Caki2 (cell line): ENCODE results near the gene ZNF48. TPM values are rescaled to one million over a fixed set of nuclear protein-coding genes. Genes with fewer than 3 reads are reported as not detected.

Source experiments
- DNase-seq: peaks from one replicate; pipeline ENCODE4 v3.0.0-alpha.2; 2015; ENCODE audit warnings: low read depth
- in situ Hi-C: cut with HindIII; loops from 2 replicates; pipeline ENCODE4 v1.10.0; 2016; ENCODE audit warnings: low sequenced_read_pairs, low pct_unique_long_range_greater_than_20kb, mixed read lengths
- total RNA-seq: library from RNA; depleted of rRNA; stranded (reverse); fragments of >200 nt; shearing (Covaris generic); gene quantifications from 2 replicates; pipeline ENCODE4 v1.2.3, GENCODE V29; 2014; ENCODE audit warnings: low replicate concordance

The ZNF48 gene
- total RNA-seq, 1 experiment from 2014 or later = 35.6 TPM

GRCh38 chr16:30418350-30419181 is 23.3 kb downstream of the ZNF48 start:
- in situ Hi-C loops = no loop called here
- DNase-seq = peak; percentile 42

DNA sequence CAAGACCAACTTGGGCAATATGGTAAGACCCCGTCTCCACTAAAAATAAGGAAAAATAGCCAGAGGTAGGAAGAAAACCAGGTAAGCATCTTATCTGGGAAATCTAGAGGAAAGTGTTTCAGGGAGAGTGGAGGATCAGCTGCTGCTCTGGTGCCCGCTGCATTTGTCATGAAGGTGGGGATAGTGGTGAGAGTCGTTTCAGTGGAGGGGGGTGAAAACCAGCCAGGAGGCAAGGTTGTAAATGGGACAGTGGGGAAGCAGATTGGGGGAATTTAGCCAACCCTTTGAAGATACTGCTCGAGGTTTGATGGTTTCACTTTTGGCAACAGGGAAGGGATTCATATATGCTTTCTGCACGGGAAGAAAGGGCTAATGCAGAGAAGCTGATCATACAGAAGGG is 25.8 kb downstream of the ZNF48 start:
- in situ Hi-C loops = no loop called here
- DNase-seq = no peak

GRCh38 chr16:30428055-30428454 is 32.8 kb downstream of the ZNF48 start:
- in situ Hi-C loops = no loop called here

GRCh38 chr16:30429418-30429677 is 34.1 kb downstream of the ZNF48 start:
- DNase-seq = no peak
- in situ Hi-C loops = no loop called here

More at GRCh38 chr16:30428055-30428454, 32.8 kb downstream of the ZNF48 start:
- DNase-seq = no peak

- DNase-seq = peak; percentile 100
- in situ Hi-C loops = no loop called here
Observed at GRCh38 chr16:30429678-30430427, 34.6 kb downstream of the ZNF48 start, which contains the start of gene DCTPP1. TSS of gene DCTPP1 (minus strand) at chr16:30430030. CDS start at chr16:30429980, 50 bp downstream.

DNA sequence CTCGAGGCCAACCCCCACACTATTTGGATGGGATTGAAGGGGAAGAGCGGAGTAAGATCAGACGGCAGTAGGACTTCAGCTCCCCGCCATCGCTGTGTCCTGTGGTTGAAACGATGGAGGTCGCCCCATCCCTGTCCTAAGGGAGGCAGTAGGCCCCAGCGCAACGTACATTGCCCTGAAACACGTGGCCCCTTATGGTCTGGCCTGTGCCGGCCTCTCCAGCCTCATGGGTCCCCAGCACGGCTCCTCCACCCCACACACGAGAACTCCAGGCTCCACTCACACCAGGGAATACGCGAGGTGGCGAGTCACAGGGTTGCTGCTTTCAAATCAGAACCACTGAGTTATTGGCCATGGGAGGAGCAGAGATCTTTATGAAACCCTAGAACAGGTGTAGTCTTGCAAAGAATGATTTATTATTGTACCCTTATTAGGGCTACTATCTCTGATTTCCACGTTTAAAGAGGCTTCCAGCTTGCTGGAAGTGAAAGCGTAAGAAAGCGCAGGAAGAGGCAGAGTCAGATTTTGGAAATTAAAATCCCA is 35.3 kb downstream of the ZNF48 start:
- DNase-seq = no peak
- in situ Hi-C loops = no loop called here

- DNase-seq = no peak
- in situ Hi-C loops = no loop called here
Observed at GRCh38 chr16:30434852-30435251, 39.6 kb downstream of the ZNF48 start.

- no peak for DNase-seq
- in situ Hi-C loops = no loop called here
Observed at GRCh38 chr16:30437511-30438046, 42.4 kb downstream of the ZNF48 start.

DNA sequence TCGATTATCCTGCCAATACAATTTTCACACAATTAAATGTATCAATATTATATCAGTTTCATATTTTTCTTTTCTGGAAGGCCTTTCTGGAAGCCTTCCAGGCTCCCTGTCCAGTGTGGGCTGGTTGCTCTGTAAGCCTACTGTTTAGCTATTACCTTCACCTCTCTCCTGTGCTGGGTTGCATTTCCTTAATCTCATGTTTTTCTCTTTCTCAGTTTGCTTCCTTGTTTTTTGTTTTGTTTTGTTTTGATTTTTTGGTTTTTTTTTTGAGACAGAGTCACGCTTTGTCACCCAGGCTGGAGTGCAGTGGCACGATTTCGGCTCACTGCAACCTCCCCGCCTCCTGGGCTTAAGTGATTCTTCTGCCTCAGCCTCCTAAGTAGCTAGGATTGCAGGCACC is 43.6 kb downstream of the ZNF48 start:
- DNase-seq = no peak
- in situ Hi-C loops = no loop called here

- in situ Hi-C loops = loop anchor here (10.0 kb wide), 1 partner anchor 75 kb away; no protein-coding TSS in a partner anchor
- no peak for DNase-seq
Observed at GRCh38 chr16:30439720-30440348, 44.6 kb downstream of the ZNF48 start.

DNA sequence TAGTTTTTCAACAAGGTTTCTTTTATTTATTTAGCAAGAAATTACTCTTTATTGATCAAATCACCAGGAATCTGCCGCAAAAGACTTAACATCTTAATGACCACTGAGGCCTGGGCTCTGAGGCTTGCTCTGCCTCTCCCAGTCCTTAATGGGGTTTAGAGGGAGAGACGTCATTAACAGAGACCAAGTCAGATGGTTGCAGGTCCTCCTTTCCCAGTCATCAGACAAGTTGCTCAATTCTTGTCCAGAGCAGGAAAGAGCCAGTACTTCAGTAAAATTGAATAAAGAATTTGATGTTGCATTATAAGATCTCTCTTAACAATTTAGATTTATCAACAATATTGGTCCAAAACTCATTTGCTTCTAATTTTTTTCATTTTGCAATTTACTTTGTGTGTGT is 48.4 kb downstream of the ZNF48 start:
- in situ Hi-C loops = loop anchor here (10.0 kb wide), 1 partner anchor 71 kb away; no protein-coding TSS in a partner anchor

DNA sequence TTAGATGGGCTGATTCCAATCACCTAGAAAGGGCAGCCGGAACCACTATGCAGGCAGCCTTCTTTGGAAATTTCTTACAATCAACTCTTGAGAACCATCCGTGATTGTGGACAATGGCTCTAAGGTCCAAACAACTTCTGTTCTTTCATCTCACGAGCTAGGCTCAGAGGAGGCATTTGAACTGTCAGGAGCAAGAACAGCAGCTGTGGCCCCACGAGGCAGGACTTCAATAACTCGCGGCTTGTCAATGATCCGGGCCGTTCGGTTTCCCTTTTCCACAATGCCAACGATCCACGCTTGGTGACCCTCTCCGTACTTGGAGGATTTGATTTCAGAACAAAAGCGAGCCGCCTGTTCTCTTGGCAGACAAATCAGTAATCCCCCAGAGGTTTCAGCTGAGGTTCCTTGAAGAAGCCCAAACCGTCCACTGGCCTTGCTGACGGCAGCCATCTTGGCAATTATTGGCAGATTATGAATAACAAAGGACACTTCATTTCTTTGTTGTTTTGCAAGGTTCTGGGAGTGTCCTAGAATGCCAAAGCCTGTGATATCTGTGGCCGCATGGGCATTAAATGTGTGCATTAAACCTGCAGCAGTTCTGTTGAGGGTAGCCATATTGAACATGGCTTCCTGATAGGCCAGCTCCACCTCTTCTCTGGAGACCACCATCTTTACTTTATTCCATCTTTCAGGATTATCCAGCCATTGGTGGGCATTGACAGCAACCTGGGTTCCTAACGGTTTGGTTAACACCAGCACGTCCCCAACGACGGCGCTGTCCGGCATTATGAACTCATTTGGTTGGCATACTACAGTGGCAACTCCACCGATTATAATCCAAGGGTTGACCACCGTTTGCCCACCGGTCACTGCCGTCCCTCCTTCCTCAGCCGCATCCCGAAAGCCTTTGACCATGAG is 49.3 kb downstream of the ZNF48 start:
- DNase-seq = peak; percentile 16
- in situ Hi-C loops = loop anchor here (10.0 kb wide), 1 partner anchor 70 kb away; no protein-coding TSS in a partner anchor

More for the DNA sequence above, 48.4 kb downstream of the ZNF48 start:
- no peak for DNase-seq

DNA sequence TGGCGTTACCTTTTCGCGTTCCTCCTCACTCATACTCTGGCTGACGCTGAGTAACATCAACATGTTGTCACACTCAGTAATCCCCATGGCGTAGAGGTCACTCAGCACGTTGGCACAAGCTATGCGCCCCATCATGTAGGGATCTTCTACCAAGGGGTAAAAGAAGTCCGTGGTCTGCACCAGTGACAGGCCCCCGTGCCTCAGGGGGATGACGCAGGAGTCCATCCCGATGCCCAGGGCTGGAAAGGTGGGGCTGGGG is 49.9 kb downstream of the ZNF48 start:
- DNase-seq = no peak
- in situ Hi-C loops = loop anchor here (10.0 kb wide), 1 partner anchor 70 kb away; no protein-coding TSS in a partner anchor

GRCh38 chr16:30445408-30446202 is 50.4 kb downstream of the ZNF48 start, which contains the start of gene SEPHS2:
TSS of gene SEPHS2 (minus strand) at chr16:30445874. CDS start at chr16:30445727, 147 bp downstream.
- peak; percentile 99 for DNase-seq
- in situ Hi-C loops = loop anchor here (10.0 kb wide), 1 partner anchor 69 kb away; no protein-coding TSS in a partner anchor

- DNase-seq = no peak
- in situ Hi-C loops = loop anchor here (10.0 kb wide), 1 partner anchor 69 kb away; no protein-coding TSS in a partner anchor
Observed at GRCh38 chr16:30446203-30446595, 51.0 kb downstream of the ZNF48 start.

GRCh38 chr16:30447512-30448226 is 52.4 kb downstream of the ZNF48 start:
- in situ Hi-C loops = loop anchor here (10.0 kb wide), 1 partner anchor 67 kb away; no protein-coding TSS in a partner anchor
- DNase-seq = peak; percentile 76
